ENCODE data around the gene OCIAD2.
"Not testable (repeated sequence)": the region's sequence is repeated elsewhere in the genome, so short reads cannot be mapped to it uniquely, and the experiment has no call there.

The OCIAD2 gene

DNA sequence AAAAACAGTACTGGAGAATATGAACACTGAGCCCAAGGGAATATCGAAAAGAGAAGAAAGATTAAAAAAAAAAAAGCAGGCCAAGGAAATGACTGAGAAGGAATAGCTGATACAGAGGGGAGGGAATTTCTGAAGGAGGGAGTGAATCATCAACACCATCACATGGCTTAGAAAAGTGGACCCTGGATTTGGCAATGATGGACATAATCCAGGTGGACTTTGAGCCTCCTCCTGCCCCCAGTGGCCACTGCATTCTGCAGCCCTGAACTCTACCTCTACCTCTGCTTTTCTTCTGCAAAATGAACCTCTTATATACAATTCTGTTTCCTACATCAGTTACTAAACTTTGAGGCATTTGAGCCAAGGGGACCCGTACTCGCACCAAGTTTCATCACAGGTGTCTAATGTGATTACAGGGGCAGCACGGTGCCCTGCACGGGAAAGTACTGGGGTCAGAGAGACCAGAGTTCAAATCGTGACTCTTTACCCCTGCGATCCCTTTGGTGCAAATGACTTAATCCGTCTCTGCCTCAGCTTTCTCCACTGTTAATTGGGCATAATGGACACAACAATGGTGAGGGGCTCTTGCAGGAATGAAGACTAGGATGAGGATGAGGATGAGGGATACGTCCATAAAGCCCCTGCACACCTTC, 1.1 kb downstream of the OCIAD2 start:
- no peak for DNase-seq

DNA sequence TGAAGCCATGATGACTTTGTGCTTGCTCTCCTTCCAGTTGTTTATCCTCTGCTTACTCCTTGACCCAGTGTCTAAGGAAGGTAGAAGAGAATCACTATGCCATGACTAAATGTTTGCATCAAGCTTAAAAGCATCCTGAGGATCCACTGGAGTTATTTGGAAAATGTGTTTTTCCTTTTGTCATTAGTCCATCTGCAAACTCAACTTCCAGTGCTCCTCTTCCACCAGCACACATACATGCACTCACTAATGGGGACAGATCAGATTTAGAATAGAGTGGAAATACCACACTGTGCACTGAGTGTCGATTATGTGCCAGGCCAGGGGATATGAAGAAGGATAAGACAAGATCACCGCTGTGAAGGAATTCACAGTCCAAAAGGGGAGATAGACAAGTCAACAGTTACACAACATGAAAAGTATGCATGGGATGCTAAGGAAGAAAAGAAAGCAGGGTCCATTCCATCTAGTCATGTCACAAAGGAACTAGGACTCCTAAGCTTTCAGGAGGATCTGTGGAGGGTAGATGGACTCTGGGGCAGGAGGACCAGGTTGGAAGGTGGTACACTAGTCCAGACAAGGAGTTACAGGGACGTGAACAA, 1.9 kb downstream of the OCIAD2 start:
- no peak for DNase-seq

DNA sequence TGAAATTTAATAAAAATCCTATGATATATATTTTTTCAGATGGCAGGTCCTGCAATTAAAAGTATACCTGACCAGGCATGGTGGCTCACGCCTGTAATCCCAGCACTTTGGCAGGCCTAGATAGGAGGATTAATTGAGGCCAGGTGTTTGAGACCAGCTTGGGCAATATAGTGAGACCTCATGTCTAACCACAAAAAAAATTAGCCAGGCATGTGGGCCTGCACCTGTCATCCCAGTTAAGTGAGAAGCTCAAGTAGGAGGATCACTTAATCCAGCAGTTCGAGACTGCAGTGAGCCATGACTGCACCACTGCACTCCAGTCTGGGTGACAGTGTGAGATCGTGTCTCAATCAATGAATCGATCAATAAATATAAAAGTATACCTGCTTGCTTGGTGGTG, 2.5 kb downstream of the OCIAD2 start:
- DNase-seq = peak; percentile 5

- DNase-seq = no peak
These were observed 4.3 kb downstream of the OCIAD2 start for GRCh38 chr4:48902266-48902665.

DNA sequence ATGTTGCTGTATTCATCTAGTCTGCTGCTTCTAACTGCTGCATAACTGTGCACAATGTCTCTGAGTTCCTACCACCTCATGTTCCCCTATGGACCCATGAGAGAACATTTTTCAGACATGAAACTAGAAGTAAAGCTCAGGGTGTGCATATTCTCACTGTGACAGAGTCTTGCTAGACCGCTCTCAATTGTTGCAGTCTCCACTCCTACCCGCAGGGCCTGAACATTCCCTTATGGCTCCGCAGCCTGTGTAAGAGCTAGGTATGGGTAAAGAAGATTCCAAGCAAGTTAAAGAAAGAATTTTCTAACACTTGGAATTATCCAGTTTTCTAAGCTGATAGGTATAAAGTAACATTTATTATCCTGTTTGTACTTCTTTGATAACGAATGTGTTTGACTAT, 5.4 kb downstream of the OCIAD2 start:
- DNase-seq = no peak

DNA sequence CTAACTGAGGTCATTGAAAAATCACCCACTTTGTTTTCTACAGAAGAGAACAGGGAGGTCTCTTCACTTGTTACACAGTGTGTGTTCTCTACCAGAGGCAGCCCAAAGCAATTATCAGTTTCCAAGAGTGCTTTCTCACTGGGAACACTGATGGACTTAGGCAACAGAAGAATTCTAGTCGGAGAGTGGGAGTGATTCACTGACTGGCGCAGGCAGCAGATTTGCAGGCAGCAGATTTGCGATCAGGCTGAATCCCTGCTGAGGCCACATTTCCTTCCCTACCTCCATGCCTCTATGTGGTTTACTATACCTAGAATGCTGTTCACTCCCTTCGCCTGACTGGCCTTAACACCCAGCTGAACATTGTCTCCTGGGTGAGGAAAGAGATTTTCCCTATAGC, 6.6 kb downstream of the OCIAD2 start:
- no peak for DNase-seq

- DNase-seq = no peak
These were observed 7.2 kb downstream of the OCIAD2 start for GRCh38 chr4:48899432-48899749.

GRCh38 chr4:48898733-48899431, 7.7 kb downstream of the OCIAD2 start:
- DNase-seq = no peak

- no peak for DNase-seq
These were observed 9.7 kb downstream of the OCIAD2 start for GRCh38 chr4:48896845-48897244.

GRCh38 chr4:48891028-48891619, 15.4 kb downstream of the OCIAD2 start:
- no peak for DNase-seq

DNA sequence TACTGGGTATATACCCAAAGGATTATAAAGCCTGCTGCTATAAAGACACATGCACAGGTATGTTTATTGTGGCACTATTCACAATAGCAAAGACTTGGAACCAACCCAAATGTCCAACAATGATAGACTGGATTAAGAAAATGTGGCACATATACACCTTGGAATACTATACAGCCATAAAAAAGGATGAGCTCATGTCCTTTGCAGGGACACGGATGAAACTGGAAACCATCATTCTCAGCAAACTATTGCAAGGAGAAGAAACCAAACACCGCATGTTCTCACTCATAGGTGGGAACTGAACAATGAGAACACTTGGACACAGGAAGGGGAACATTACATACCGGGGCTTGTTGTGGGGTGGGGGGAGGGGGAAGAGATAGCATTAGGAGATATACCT, 16.8 kb downstream of the OCIAD2 start:
- not testable (repeated sequence) for DNase-seq

GRCh38 chr4:48881646-48882045, 24.9 kb downstream of the OCIAD2 start:
- not testable (repeated sequence) for DNase-seq

GRCh38 chr4:48879561-48880442, 26.8 kb downstream of the OCIAD2 start:
- DNase-seq = no peak

DNA sequence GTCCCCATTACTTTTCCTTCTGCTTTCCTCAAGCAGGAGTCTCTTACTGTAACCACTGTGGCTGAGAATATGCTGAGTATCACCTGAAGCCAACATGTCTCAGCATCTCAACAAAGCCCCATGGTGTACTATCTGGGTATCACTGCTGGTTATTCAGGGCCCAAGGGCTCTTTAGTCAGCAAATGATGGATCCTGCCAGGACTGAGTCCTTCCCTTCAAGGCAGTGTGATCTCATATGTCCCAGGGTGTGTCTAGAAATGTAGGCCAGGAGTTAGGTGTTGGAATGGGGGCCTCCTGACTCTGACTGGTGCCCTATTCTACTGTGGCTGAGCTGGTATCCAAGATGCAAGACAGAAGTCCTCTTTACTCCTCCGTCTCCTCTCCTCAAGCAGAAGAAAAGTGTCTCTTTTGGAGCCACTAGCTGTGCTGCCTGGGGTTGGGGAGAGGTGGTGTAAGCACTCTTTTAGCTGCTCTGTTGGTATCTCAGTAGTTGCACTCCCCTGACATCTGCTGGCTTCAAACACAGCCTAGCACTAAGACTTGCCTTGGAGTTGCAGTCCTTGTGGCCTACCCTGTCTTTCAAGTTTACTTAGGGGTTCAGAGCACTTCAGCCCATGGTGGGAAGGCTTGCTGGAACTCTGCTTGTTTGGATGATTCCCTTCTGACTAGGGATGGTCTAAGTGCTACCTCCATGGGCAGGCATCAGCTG, 28.6 kb downstream of the OCIAD2 start:
- no peak for DNase-seq

GRCh38 chr4:48864696-48865095, 41.9 kb downstream of the OCIAD2 start:
- DNase-seq = not testable (repeated sequence)

DNA sequence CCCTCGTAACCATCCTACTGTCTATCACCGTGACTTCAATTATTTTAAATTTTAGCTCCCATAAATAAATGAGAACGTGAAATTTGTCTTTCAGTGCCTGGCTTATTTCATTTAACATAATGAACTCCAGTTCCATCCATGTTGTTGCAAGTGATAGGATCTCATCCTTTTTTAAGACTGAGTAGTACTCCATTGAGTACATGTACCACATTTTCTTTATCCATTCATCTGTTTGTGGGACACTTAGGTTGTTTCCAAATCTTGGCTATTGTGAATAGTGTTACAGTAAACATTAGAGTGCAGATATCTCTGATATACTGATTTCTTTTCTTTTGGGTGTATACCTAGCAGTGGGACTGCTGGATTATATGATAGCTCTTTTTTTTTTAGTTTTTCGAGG, 42.8 kb downstream of the OCIAD2 start:
- no peak for DNase-seq

- no peak for DNase-seq
These were observed 43.9 kb downstream of the OCIAD2 start for GRCh38 chr4:48862661-48863060.

GRCh38 chr4:48862038-48862437, 44.5 kb downstream of the OCIAD2 start:
- no peak for DNase-seq

DNA sequence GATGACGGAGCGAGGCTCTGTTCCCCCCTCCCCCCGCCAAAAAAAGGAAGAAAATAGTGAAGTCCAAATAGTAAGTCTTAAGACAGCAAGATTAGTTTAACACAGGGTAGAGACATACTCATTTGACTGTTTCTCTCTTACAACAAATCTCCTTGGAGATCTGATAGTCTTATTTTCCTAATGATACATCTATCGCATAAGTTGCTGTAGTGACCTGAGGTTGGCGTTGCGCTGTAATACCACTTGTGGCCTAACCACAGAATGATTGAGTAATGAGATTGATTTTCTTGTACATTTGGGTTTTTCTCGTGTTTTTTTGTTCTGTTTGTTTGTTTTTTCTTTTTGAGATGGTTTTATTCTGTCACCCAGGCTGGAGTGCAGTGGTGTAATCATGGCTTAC, 48.4 kb downstream of the OCIAD2 start:
- no peak for DNase-seq

DNA sequence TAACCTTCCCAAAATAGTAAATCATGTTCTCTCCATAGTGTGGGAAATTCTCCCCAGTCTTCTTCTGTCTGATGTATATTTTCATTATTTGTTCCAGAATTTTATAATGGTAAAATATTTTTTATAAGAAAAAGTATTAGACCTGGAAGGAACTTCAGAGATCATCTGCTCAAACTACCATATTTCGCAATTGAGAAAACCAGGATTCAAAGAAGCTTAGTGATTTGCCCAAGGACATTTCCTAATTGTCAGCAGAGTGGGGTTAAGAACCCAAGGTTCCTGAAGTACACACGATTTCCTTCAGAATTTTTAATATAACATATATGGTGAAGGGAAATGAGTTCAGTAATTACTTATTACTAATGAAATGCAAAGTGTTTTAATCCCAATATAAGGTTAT, 51.6 kb downstream of the OCIAD2 start:
- no peak for DNase-seq

DNA sequence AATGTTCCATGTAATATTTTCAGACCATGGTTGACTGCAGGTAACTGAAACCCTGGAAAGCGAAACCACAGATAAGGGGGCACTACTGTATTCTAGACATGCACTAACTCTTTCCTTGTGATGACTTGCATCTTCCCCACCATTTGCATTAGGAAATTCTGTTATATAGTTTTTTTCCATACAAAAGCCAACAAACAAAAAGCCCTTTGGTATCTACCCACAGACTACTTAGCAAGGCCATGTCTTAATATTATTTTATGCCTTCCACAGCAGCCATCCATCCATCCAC, 52.2 kb downstream of the OCIAD2 start:
- DNase-seq = no peak

- DNase-seq = no peak
These were observed 52.8 kb downstream of the OCIAD2 start for GRCh38 chr4:48853604-48854394.

Data from NCI-H1105 treated with DMSO at 0.1 percent for 48 hours (cell line).